H1 (cell line): ENCODE results near the gene CALD1.

Source experiments
- CTCF ChIP-seq, 3 experiments: IDR thresholded peaks; 1 replicate in 2 of 3; 2 replicates in 1 of 3; pipeline versions ENCODE4 v1.5.1 to v1.6.1; 2011; ENCODE audit warnings: low read length in 3 of 3, mild to moderate bottlenecking in 3 of 3, inconsistent platforms in 2 of 3, low read depth in 1 of 3, moderate library complexity in 1 of 3; ENCODE audit not compliant: insufficient read depth in 1 of 3; ENCODE audit errors: control extremely low read depth in 1 of 3
- EZH2 ChIP-seq: fragments of 200-600 bp; sonication (generic); IDR thresholded peaks from 2 replicates; pipeline ENCODE4 v1.7.1; 2012; ENCODE audit warnings: low read depth, mild to moderate bottlenecking, moderate library complexity, low read length, inconsistent platforms; ENCODE audit not compliant: severe bottlenecking
- POLR2A ChIP-seq, 2 experiments: IDR thresholded peaks; 1 replicate in 1 of 2; 2 replicates in 1 of 2; pipeline ENCODE4 v1.6.1; 2011; ENCODE audit warnings: low read depth in 2 of 2, low read length in 2 of 2, mild to moderate bottlenecking in 2 of 2; ENCODE audit errors: control extremely low read depth in 1 of 2
- SIN3A ChIP-seq, 2 experiments: IDR thresholded peaks in 1 of 2; conservative IDR thresholded peaks in 1 of 2; 2 replicates each; pipeline ENCODE4 v1.6.1; 2011 to 2012; ENCODE audit warnings: low read length in 2 of 2, improper control_type of control experiment in 1 of 2, low read depth in 1 of 2, mild to moderate bottlenecking in 1 of 2
- TCF12 ChIP-seq: IDR thresholded peaks from 2 replicates; pipeline ENCODE4 v1.6.1; 2011; ENCODE audit warnings: low read depth, mild to moderate bottlenecking, low read length
- TEAD4 ChIP-seq: IDR thresholded peaks from 2 replicates; pipeline ENCODE4 v1.6.1; 2012; ENCODE audit warnings: low read depth, low read length, inconsistent platforms, mixed read lengths
- USF2 ChIP-seq: IDR thresholded peaks from 2 replicates; pipeline ENCODE4 v1.6.1; 2011; ENCODE audit warnings: low read length, improper control_type of control experiment
- ZNF274 ChIP-seq: IDR thresholded peaks from 2 replicates; pipeline ENCODE4 v1.7.0; 2012; ENCODE audit warnings: low read length, borderline replicate concordance; ENCODE audit errors: extremely low read depth
- TF ChIP-seq, protein P1 (sequence below): IDR thresholded peaks from 2 replicates; pipeline ENCODE4 v1.6.1; 2012; ENCODE audit warnings: inconsistent platforms
- TF ChIP-seq, protein P2 (sequence below): IDR thresholded peaks from 2 replicates; pipeline ENCODE4 v1.6.1; 2011; ENCODE audit warnings: low read depth, mild to moderate bottlenecking, low read length; ENCODE audit not compliant: insufficient read depth
- TF ChIP-seq, protein P3 (sequence below): fragments of 300-600 bp; sonication (generic); IDR thresholded peaks from 2 replicates; pipeline ENCODE4 v1.7.1; 2012; ENCODE audit warnings: low read length, moderate library complexity, mild to moderate bottlenecking, inconsistent platforms; ENCODE audit not compliant: insufficient replicate concordance

GRCh38 chr7:134827436-134827835, 48.0 kb downstream of the CALD1 start:
- TF ChIP-seq CTCF (IDR thresholded peaks at IDR 0.05; ENCODE audit: control extremely low read depth in 1 of 3, insufficient read depth in 1 of 3, low read depth in 1 of 3, low read length in 3 of 3) (no peak), TCF12 (no peak), USF2 (no peak), ZNF274 (no peak), EZH2 (no peak), POLR2A (IDR thresholded peaks at IDR 0.05; ENCODE audit: control extremely low read depth in 1 of 2, low read depth in 2 of 2, low read length in 2 of 2) (no peak), SIN3A (conservative IDR thresholded peaks at IDR 0.05 in 1 of 2, IDR thresholded peaks at IDR 0.05 in 1 of 2; ENCODE audit: low read depth in 1 of 2, low read length in 2 of 2) (no peak), TEAD4 (no peak)
- TF ChIP-seq, protein P1, sequence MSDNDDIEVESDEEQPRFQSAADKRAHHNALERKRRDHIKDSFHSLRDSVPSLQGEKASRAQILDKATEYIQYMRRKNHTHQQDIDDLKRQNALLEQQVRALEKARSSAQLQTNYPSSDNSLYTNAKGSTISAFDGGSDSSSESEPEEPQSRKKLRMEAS, result no peak
- TF ChIP-seq, protein P2, sequence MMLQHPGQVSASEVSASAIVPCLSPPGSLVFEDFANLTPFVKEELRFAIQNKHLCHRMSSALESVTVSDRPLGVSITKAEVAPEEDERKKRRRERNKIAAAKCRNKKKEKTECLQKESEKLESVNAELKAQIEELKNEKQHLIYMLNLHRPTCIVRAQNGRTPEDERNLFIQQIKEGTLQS, result no peak
- TF ChIP-seq, protein P3, sequence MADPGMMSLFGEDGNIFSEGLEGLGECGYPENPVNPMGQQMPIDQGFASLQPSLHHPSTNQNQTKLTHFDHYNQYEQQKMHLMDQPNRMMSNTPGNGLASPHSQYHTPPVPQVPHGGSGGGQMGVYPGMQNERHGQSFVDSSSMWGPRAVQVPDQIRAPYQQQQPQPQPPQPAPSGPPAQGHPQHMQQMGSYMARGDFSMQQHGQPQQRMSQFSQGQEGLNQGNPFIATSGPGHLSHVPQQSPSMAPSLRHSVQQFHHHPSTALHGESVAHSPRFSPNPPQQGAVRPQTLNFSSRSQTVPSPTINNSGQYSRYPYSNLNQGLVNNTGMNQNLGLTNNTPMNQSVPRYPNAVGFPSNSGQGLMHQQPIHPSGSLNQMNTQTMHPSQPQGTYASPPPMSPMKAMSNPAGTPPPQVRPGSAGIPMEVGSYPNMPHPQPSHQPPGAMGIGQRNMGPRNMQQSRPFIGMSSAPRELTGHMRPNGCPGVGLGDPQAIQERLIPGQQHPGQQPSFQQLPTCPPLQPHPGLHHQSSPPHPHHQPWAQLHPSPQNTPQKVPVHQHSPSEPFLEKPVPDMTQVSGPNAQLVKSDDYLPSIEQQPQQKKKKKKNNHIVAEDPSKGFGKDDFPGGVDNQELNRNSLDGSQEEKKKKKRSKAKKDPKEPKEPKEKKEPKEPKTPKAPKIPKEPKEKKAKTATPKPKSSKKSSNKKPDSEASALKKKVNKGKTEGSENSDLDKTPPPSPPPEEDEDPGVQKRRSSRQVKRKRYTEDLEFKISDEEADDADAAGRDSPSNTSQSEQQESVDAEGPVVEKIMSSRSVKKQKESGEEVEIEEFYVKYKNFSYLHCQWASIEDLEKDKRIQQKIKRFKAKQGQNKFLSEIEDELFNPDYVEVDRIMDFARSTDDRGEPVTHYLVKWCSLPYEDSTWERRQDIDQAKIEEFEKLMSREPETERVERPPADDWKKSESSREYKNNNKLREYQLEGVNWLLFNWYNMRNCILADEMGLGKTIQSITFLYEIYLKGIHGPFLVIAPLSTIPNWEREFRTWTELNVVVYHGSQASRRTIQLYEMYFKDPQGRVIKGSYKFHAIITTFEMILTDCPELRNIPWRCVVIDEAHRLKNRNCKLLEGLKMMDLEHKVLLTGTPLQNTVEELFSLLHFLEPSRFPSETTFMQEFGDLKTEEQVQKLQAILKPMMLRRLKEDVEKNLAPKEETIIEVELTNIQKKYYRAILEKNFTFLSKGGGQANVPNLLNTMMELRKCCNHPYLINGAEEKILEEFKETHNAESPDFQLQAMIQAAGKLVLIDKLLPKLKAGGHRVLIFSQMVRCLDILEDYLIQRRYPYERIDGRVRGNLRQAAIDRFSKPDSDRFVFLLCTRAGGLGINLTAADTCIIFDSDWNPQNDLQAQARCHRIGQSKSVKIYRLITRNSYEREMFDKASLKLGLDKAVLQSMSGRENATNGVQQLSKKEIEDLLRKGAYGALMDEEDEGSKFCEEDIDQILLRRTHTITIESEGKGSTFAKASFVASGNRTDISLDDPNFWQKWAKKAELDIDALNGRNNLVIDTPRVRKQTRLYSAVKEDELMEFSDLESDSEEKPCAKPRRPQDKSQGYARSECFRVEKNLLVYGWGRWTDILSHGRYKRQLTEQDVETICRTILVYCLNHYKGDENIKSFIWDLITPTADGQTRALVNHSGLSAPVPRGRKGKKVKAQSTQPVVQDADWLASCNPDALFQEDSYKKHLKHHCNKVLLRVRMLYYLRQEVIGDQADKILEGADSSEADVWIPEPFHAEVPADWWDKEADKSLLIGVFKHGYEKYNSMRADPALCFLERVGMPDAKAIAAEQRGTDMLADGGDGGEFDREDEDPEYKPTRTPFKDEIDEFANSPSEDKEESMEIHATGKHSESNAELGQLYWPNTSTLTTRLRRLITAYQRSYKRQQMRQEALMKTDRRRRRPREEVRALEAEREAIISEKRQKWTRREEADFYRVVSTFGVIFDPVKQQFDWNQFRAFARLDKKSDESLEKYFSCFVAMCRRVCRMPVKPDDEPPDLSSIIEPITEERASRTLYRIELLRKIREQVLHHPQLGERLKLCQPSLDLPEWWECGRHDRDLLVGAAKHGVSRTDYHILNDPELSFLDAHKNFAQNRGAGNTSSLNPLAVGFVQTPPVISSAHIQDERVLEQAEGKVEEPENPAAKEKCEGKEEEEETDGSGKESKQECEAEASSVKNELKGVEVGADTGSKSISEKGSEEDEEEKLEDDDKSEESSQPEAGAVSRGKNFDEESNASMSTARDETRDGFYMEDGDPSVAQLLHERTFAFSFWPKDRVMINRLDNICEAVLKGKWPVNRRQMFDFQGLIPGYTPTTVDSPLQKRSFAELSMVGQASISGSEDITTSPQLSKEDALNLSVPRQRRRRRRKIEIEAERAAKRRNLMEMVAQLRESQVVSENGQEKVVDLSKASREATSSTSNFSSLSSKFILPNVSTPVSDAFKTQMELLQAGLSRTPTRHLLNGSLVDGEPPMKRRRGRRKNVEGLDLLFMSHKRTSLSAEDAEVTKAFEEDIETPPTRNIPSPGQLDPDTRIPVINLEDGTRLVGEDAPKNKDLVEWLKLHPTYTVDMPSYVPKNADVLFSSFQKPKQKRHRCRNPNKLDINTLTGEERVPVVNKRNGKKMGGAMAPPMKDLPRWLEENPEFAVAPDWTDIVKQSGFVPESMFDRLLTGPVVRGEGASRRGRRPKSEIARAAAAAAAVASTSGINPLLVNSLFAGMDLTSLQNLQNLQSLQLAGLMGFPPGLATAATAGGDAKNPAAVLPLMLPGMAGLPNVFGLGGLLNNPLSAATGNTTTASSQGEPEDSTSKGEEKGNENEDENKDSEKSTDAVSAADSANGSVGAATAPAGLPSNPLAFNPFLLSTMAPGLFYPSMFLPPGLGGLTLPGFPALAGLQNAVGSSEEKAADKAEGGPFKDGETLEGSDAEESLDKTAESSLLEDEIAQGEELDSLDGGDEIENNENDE, result no peak
